ENCODE data around the gene RAB13.

Gene RAB13

DNA sequence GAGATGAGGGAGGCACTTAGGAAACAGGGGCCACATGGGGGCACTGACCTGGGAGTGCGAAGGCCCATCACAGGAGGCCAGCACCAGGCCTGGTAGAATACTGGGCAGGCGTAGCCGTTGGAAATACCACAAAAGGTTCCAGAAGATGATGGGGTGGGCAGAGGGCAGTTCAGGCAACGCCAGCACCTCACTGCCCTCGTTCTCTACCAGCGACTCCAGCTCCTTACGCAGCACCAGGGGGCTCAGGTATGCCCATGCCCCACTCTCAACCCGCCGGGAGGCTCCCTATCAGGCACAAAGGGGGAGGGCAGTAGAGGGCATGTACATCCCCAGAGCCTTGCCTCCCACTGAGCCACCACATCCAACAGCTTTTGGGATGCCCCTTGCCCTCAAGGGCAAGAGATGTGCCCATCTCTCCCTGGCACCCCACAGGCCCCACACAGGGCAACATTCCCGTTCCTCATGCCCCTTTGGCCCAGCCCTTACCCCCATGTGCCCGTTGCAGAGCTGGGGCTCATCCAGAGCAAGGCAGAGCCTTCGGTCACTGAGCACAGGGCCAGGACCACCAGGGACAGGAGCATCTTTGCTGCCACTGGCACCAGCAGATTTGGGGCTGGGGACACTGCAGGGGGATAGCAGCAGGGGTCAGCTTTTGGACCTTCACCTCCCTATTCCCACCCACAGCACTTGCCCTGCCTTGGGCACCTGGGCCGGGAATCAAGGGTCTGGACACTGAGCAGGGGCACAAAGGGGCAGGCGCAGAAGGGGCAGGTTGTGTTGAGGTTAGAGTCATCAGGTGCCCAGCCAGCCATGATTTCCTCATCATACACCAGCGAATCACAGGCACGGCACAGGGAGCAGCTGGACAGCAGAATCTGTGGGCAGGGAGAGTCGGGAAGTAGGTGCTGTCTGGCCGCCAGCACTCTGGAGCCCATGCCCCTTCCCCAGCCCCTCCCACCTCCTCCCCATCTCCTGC is 53.7 kb downstream of the RAB13 start:
- DNase-seq: no peak
